ENCODE measurements around the gene ATRNL1. TPM values are rescaled to one million over a fixed set of nuclear protein-coding genes. Genes with fewer than 3 reads are reported as not detected.
"Not testable (repeated sequence)": the region's sequence is repeated elsewhere in the genome, so short reads cannot be mapped to it uniquely, and the experiment has no call there.

Gene ATRNL1
- polyA plus RNA-seq, 1 of the 3 experiments (the other 2 are of a cell fraction), result 0.67 TPM

DNA sequence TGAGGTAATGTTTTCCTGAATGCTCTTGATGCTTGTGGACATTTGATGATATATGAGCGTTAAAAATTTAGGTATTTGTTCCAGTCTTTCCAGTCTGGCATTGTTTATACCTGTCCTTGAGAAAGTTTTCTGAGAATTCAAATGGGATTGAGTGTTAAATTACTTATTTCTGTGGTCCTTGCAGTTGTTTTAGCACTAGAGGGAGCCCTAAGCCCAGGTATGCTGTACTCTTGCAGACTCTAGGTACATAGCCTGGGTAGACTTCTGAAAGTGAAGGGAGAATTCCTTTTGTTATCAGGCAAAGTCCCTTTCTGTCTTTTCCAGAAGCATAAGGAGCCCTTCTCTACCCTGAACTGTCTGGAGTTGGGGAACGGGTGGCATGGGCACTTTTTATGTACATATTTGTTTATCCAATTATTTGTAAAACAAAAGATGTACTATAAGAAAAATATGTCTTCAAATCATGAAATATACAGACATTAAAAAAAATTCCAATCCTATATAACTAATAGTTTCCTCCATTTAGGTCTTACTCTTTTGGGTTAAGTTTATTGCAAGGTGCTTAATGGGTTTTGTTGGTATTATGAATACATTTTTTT lies 262.1 kb downstream of the ATRNL1 start:
- TF ChIP-seq, protein P1, sequence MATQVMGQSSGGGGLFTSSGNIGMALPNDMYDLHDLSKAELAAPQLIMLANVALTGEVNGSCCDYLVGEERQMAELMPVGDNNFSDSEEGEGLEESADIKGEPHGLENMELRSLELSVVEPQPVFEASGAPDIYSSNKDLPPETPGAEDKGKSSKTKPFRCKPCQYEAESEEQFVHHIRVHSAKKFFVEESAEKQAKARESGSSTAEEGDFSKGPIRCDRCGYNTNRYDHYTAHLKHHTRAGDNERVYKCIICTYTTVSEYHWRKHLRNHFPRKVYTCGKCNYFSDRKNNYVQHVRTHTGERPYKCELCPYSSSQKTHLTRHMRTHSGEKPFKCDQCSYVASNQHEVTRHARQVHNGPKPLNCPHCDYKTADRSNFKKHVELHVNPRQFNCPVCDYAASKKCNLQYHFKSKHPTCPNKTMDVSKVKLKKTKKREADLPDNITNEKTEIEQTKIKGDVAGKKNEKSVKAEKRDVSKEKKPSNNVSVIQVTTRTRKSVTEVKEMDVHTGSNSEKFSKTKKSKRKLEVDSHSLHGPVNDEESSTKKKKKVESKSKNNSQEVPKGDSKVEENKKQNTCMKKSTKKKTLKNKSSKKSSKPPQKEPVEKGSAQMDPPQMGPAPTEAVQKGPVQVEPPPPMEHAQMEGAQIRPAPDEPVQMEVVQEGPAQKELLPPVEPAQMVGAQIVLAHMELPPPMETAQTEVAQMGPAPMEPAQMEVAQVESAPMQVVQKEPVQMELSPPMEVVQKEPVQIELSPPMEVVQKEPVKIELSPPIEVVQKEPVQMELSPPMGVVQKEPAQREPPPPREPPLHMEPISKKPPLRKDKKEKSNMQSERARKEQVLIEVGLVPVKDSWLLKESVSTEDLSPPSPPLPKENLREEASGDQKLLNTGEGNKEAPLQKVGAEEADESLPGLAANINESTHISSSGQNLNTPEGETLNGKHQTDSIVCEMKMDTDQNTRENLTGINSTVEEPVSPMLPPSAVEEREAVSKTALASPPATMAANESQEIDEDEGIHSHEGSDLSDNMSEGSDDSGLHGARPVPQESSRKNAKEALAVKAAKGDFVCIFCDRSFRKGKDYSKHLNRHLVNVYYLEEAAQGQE (IDR thresholded peaks at IDR 0.05; ENCODE audit: low read depth, low read length), result no peak
- TF ChIP-seq GABPA (IDR thresholded peaks at IDR 0.05; ENCODE audit: low read depth) (no peak), CHD2 (IDR thresholded peaks at IDR 0.05; ENCODE audit: low read length, partially characterized antibody) (no peak), TCF12 (IDR thresholded peaks at IDR 0.05) (no peak), POLR2AphosphoS5 (IDR thresholded peaks at IDR 0.05; ENCODE audit: low read depth, low read length) (no peak), GATA2 (CRISPR knock-in tag; IDR thresholded peaks at IDR 0.05) (no peak), ELF1 (IDR thresholded peaks at IDR 0.05) (no peak), NFIC (IDR thresholded peaks at IDR 0.05; ENCODE audit: borderline replicate concordance) (no peak), MXI1 (IDR thresholded peaks at IDR 0.05; ENCODE audit: low read depth, low read length) (no peak), EP300 (IDR thresholded peaks at IDR 0.05; ENCODE audit: borderline replicate concordance in 1 of 2, low read depth in 1 of 2, low read length in 1 of 2) (no peak), SMC3 (IDR thresholded peaks at IDR 0.05; ENCODE audit: low read depth, low read length) (peak; percentile 71), NRF1 (IDR thresholded peaks at IDR 0.05; ENCODE audit: low read depth, low read length) (no peak), MEF2A (IDR thresholded peaks at IDR 0.05; ENCODE audit: borderline replicate concordance, low read depth) (no peak), RAD21 (IDR thresholded peaks at IDR 0.05; ENCODE audit: low read length) (peak; percentile 92)
- TF ChIP-seq, protein P2, sequence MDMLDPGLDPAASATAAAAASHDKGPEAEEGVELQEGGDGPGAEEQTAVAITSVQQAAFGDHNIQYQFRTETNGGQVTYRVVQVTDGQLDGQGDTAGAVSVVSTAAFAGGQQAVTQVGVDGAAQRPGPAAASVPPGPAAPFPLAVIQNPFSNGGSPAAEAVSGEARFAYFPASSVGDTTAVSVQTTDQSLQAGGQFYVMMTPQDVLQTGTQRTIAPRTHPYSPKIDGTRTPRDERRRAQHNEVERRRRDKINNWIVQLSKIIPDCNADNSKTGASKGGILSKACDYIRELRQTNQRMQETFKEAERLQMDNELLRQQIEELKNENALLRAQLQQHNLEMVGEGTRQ (IDR thresholded peaks at IDR 0.05; ENCODE audit: borderline replicate concordance, low read depth, low read length), result no peak
- TF ChIP-seq, protein P3, sequence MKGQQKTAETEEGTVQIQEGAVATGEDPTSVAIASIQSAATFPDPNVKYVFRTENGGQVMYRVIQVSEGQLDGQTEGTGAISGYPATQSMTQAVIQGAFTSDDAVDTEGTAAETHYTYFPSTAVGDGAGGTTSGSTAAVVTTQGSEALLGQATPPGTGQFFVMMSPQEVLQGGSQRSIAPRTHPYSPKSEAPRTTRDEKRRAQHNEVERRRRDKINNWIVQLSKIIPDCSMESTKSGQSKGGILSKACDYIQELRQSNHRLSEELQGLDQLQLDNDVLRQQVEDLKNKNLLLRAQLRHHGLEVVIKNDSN (IDR thresholded peaks at IDR 0.05; ENCODE audit: borderline replicate concordance, low read depth), result no peak
- TF ChIP-seq, protein P4, sequence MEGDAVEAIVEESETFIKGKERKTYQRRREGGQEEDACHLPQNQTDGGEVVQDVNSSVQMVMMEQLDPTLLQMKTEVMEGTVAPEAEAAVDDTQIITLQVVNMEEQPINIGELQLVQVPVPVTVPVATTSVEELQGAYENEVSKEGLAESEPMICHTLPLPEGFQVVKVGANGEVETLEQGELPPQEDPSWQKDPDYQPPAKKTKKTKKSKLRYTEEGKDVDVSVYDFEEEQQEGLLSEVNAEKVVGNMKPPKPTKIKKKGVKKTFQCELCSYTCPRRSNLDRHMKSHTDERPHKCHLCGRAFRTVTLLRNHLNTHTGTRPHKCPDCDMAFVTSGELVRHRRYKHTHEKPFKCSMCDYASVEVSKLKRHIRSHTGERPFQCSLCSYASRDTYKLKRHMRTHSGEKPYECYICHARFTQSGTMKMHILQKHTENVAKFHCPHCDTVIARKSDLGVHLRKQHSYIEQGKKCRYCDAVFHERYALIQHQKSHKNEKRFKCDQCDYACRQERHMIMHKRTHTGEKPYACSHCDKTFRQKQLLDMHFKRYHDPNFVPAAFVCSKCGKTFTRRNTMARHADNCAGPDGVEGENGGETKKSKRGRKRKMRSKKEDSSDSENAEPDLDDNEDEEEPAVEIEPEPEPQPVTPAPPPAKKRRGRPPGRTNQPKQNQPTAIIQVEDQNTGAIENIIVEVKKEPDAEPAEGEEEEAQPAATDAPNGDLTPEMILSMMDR (IDR thresholded peaks at IDR 0.05), result peak; percentile 80
- Histone ChIP-seq H3K9ac (no peak overlapping the region), H3K4me1 (ENCODE audit: control insufficient read depth in 1 of 2, insufficient read depth in 2 of 2, low read depth in 1 of 2, low read length in 1 of 2) (no peaks in the 10 kb centered on the region), H3K9me3 (no peaks in the 10 kb centered on the region), H3K9me2 (no peaks in the 10 kb centered on the region), H3K4me3 (ENCODE audit: low read depth in 2 of 2, low read length in 1 of 2) (no peak overlapping the region), H3K79me2 (ENCODE audit: insufficient read depth) (no peaks in the 10 kb centered on the region), H3F3A (replicated peaks; ENCODE audit: insufficient read depth) (no peaks in the 10 kb centered on the region), H3K4me2 (no peak overlapping the region), H3K27me3 (ENCODE audit: insufficient read depth) (no peaks in the 10 kb centered on the region), H3K36me3 (replicated peaks in 1 of 2; ENCODE audit: control insufficient read depth in 1 of 2, insufficient read depth in 2 of 2, low read length in 1 of 2) (no peaks in the 10 kb centered on the region), H3K27ac (ENCODE audit: low read depth in 2 of 2, low read length in 1 of 2) (no peak overlapping the region), H4K20me1 (ENCODE audit: insufficient read depth) (no peaks in the 10 kb centered on the region), H2AFZ (ENCODE audit: low read depth) (no peak overlapping the region)
- ChIA-PET POLR2A (no interaction called here), CTCF (interaction anchor here (0.7 kb wide), 1 partner anchor 352 kb away, joined by 3 read pairs; no protein-coding TSS in a partner anchor)
- DNase-seq, result peak; percentile 53
- WGBS (ENCODE audit: low lambda C conversion rate), result 10% methylated on average over 2 of the region's 2 CpGs

DNA sequence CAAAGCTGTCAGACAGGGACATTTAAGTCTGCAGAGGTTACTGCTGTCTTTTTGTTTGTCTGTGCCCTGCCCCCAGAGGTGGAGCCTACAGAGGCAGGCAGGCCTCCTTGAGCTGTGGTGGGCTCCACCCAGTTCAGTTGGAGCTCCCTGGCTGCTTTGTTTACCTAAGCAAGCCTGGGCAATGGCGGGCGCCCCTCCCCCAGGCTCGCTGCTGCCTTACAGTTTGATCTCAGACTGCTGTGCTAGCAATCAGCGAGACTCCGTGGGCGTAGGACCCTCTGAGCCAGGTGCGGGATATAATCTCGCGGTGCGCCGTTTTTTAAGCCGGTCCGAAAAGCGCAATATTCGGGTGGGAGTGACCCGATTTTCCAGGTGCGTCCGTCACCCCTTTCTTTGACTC lies 274.8 kb downstream of the ATRNL1 start:
- POLR2A ChIA-PET; H3K4me3 ChIP-seq (ENCODE audit: low read depth in 2 of 2, low read length in 1 of 2); H3K4me1 ChIP-seq (ENCODE audit: control insufficient read depth in 1 of 2, insufficient read depth in 2 of 2, low read depth in 1 of 2, low read length in 1 of 2); DNase-seq; CTCF ChIA-PET; H3K9me2 ChIP-seq; H2AFZ ChIP-seq (ENCODE audit: low read depth); H3K4me2 ChIP-seq; H3K9ac ChIP-seq; H4K20me1 ChIP-seq (ENCODE audit: insufficient read depth); H3K27ac ChIP-seq (ENCODE audit: low read depth in 2 of 2, low read length in 1 of 2); H3K79me2 ChIP-seq (ENCODE audit: insufficient read depth); H3K9me3 ChIP-seq; H3K27me3 ChIP-seq (ENCODE audit: insufficient read depth); H3F3A ChIP-seq (replicated peaks; ENCODE audit: insufficient read depth); H3K36me3 ChIP-seq (replicated peaks in 1 of 2; ENCODE audit: control insufficient read depth in 1 of 2, insufficient read depth in 2 of 2, low read length in 1 of 2): not testable (repeated sequence)
- WGBS (ENCODE audit: low lambda C conversion rate), result 89% methylated on average over 7 of the region's 18 CpGs
